Myocyte (in vitro differentiated cells): ENCODE measurements around the gene PILRB. TPM values are rescaled to one million over a fixed set of nuclear protein-coding genes. Genes with fewer than 3 reads are reported as not detected.

ENCODE experiments used
- DNase-seq: peaks from one replicate; pipeline ENCODE4 v3.0.0-alpha.2; 2012; ENCODE audit warnings: low read depth
- total RNA-seq: library from RNA; depleted of rRNA; stranded (reverse); fragments of >200 nt; gene quantifications from 2 replicates; pipeline ENCODE4 v1.2.3, GENCODE V29; 2014

Gene PILRB
- total RNA-seq, 1 donor from 2014 or later: 11.0 TPM

DNA sequence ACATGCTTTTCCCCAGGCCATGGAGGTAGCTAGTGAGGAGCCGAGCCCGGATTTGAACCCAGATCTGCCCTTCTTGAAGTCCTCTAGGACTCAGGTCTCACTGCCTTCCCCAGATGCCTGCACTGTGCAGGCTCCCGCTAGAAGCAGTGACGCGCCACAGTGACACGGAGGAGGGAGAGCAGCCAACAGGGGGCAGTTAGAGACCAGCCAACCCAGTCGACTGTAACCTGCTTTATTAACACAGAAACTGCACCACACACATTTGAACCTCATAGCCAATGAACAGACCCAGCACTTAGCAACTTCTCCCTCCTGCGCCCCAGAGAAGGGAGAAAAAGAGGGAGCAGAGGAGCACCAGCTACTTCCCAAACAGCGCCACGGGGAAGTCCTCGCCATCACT lies 42.7 kb downstream of the PILRB start:
- no peak for DNase-seq

DNA sequence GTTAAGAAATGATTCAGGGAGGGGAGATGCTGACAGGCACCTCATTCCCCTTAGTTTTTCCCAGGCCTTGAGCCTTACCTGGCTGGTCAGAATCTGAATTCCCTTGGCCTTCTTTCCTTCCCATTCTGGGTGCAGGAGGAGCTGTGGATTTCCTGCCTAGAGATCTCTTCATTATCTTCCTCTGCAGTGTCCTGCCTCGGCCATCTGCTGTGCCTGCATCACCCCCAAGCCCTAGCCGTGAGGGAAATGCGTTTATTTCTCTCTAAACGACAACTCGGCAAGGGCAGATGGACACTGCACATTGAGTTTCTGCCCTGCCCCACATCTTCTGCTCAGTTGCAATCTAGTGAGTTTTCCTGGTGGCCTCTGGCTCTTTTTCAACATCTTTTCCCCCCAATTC lies 43.9 kb downstream of the PILRB start:
- no peak for DNase-seq

GRCh38 chr7:100402241-100402640 lies 44.3 kb downstream of the PILRB start:
- DNase-seq: no peak

DNA sequence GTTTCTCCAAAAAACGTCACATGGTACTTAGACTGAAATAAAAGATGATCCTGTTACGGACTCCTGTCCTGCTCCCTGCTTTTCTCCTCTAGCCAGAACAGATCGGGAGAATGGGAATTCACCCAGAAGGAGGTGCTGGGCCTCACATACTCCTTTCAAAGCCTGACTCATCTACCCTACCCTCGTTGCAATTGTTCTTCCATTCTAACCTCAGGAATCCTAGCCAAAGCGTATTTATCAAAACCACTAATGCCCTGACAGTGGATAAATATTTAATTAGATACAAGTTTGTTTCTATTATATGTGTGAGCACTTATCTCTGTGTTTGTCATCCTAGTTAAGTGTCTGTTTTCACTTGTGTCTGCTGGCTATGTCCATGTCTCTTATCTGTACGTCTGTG lies 48.9 kb downstream of the PILRB start:
- DNase-seq: peak; percentile 60

DNA sequence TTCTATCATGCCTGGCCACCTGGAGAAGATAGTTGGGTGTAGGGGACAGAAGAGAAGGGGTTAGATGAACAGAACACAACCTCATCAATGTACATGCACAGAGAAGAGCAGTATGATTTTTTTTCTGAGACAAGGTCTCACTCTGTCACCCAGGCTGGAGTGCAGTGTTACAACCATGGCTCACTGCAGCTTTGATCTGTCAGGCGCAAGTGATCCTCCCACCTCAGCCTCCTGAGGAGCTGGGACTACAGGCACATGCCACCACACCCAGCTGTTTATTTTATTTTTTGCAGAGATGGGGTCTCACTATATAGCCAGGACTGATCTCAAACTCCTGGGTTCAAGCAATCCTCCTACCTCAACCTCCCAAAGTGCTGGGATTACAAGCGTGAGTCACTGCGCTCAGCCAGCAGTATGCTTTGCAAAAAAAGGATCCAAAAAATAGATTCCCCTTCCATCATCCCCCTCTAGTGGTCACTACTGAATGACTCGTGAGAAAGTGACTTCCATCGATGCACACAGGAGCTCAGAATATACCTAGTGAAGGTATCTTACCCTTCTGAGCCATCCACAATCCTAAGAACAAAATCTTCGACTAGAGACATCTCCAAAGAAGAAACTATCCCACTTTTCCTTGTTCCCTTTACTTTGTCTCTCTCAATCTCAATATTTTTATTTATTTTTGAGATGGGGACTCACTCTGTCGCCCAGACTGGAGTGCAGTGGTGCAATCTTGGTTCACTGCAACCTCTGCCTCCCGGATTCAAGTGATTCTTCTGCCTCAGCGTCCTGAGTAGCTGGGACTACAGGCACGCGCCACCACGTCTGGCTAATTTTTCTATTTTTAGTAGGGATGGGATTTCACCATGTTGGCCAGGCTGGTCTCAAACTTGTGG lies 49.6 kb downstream of the PILRB start:
- DNase-seq: peak; percentile 79

GRCh38 chr7:100411101-100411500 lies 53.2 kb downstream of the PILRB start:
- DNase-seq: no peak

DNA sequence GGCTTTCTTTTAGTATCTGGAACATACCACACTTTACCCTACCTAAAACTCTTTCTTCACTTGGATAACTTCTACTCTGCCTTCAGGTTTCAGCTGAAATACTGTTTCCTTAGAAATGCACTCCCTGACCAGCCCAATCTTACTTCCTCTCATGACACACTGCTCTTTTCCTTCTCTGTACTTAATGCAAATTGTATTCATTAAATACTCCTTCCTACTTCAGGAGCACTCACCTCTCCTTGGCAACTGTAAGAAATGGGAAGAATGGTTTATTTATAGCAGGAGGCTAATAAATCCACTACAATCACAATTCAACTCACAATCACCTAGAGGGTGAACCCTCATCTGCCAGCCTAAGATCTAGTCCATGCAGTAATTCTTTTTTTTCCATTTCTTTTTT lies 55.4 kb downstream of the PILRB start:
- no peak for DNase-seq

GRCh38 chr7:100413889-100414288 lies 56.0 kb downstream of the PILRB start:
- no peak for DNase-seq

DNA sequence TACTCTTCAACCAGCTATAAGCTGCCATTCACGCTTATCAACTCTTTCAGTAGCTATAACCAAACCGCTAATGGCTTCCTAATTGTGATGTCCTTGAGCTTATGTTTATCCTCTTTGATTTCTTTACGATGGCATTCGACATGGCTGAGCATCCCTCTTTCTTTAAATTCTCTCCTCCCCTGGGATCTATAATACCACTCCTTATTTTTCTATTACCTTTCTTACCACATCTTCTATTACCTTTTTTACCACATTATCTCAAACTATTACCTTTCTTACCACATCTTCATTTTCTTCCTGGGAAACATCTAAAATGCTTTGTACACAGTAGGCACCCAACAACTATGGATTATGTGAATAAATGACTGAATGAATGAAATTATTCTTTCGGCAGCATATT lies 57.5 kb downstream of the PILRB start:
- no peak for DNase-seq

Other genes with a start within 250 kb of the PILRB start
- 58.8 and 76.8 TPM in 2 replicates for gene TAF6, start 238.8 kb upstream of the PILRB start, total RNA-seq
- gene CNPY4, start 238.5 kb upstream of the PILRB start, total RNA-seq: 14.0 and 19.7 TPM in 2 replicates
- 3.5 and 4.5 TPM in 2 replicates for gene MBLAC1, start 231.2 kb upstream of the PILRB start, total RNA-seq
- 117 and 139 TPM in 2 replicates for gene LAMTOR4, start 209.2 kb upstream of the PILRB start, total RNA-seq
- gene TRAPPC14, start 199.4 kb upstream of the PILRB start, total RNA-seq: 11.2 and 12.7 TPM in 2 replicates
- 4.4 and 4.8 TPM in 2 replicates for gene GAL3ST4, start 189.5 kb upstream of the PILRB start, total RNA-seq
- gene GPC2, start 180.7 kb upstream of the PILRB start, total RNA-seq: 60.4 and 65.3 TPM in 2 replicates
- gene STAG3, start 180.2 kb upstream of the PILRB start, total RNA-seq: 0.31 TPM in 1 of 2 replicates, not detected in the other
- not detected in 2 replicates for gene PVRIG, start 138.2 kb upstream of the PILRB start, total RNA-seq
- not detected in 2 replicates for gene SPDYE3, start 50.4 kb upstream of the PILRB start, total RNA-seq
- gene PILRA, start 15.4 kb downstream of the PILRB start, total RNA-seq: 0.51 TPM in 1 of 2 replicates, not detected in the other
- 4.9 and 8.3 TPM in 2 replicates for gene ZCWPW1, start 70.6 kb downstream of the PILRB start, total RNA-seq
- gene MEPCE, start 71.7 kb downstream of the PILRB start, total RNA-seq: 38.1 and 41.3 TPM in 2 replicates
- gene PPP1R35, start 78.4 kb downstream of the PILRB start, total RNA-seq: 42.2 and 44.3 TPM in 2 replicates
- gene SPACDR, start 106.1 kb downstream of the PILRB start, total RNA-seq: 0.31 and 0.48 TPM in 2 replicates
- 32.9 and 34.6 TPM in 2 replicates for gene TSC22D4, start 121.1 kb downstream of the PILRB start, total RNA-seq
- gene NYAP1, start 125.8 kb downstream of the PILRB start, total RNA-seq: 0.05 TPM in 1 of 2 replicates, not detected in the other
- gene AGFG2, start 181.1 kb downstream of the PILRB start, total RNA-seq: 10.5 and 11.7 TPM in 2 replicates
- 0.21 TPM in 1 of 2 replicates, not detected in the other for gene SAP25, start 215.8 kb downstream of the PILRB start, total RNA-seq
- 63.1 and 99.7 TPM in 2 replicates for gene LRCH4, start 228.0 kb downstream of the PILRB start, total RNA-seq
- gene FBXO24, start 228.2 kb downstream of the PILRB start, total RNA-seq: 0.21 and 1.2 TPM in 2 replicates
- 14.1 and 16.6 TPM in 2 replicates for gene PCOLCE, start 244.2 kb downstream of the PILRB start, total RNA-seq